Measurements from ENCODE around the gene RNLS. TPM values are rescaled to one million over a fixed set of nuclear protein-coding genes. Genes with fewer than 3 reads are reported as not detected.

The RNLS gene
- total RNA-seq, 1 experiment from 2014 or later = 11.4 TPM

DNA sequence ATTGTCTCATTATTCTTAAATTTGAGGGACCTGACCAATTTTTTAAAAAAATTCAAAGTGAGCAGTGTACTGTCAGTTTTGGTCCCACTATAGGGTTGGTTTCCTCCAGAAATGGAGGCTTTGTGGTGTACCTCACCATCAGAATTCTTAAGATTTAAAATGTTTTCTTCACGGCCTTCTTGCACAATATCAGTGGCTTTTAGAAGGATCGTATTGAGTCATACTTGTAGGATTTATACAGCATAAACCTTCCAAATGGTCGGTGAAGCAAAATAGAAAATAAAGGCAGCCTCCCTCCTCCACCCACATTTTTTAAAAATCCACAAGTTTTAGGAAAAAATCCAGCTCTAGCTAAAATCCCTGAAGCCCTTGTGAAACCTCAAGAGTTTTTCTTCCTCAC is 126.4 kb downstream of the RNLS start:
- H3K36me3 ChIP-seq (ENCODE audit: control insufficient read depth, insufficient read depth, low read length) = no peaks in the 10 kb centered on the region
- intact Hi-C loops (cut with micrococcal nuclease; ENCODE audit: unreplicated experiment) = no loop called here
- in situ Hi-C loops (cut with HindIII; ENCODE audit: low pct_unique_long_range_greater_than_20kb, low sequenced_read_pairs) = no loop called here
- no peak overlapping the region for H3K4me3 ChIP-seq (ENCODE audit: low read depth in 2 of 2, low read length in 2 of 2)
- CTCF ChIA-PET = no interaction called here
- H3K9me3 ChIP-seq (ENCODE audit: control insufficient read depth, insufficient read depth, low read depth, low read length) = no peaks in the 10 kb centered on the region
- no peak for DNase-seq (ENCODE audit: low read depth, low spot score)
- H3K4me1 ChIP-seq (ENCODE audit: control insufficient read depth, insufficient read depth, low read length) = no peaks in the 10 kb centered on the region
- POLR2A ChIA-PET = no interaction called here
- TF ChIP-seq, protein P1, sequence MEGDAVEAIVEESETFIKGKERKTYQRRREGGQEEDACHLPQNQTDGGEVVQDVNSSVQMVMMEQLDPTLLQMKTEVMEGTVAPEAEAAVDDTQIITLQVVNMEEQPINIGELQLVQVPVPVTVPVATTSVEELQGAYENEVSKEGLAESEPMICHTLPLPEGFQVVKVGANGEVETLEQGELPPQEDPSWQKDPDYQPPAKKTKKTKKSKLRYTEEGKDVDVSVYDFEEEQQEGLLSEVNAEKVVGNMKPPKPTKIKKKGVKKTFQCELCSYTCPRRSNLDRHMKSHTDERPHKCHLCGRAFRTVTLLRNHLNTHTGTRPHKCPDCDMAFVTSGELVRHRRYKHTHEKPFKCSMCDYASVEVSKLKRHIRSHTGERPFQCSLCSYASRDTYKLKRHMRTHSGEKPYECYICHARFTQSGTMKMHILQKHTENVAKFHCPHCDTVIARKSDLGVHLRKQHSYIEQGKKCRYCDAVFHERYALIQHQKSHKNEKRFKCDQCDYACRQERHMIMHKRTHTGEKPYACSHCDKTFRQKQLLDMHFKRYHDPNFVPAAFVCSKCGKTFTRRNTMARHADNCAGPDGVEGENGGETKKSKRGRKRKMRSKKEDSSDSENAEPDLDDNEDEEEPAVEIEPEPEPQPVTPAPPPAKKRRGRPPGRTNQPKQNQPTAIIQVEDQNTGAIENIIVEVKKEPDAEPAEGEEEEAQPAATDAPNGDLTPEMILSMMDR (IDR thresholded peaks at IDR 0.05) = no peak
- no peak for TF ChIP-seq TCF7L2 (IDR thresholded peaks at IDR 0.05; ENCODE audit: low read depth, low read length)
- no peak for TF ChIP-seq SIN3A (IDR thresholded peaks at IDR 0.05; ENCODE audit: borderline replicate concordance, insufficient read depth, low read depth, low read length)
- TF ChIP-seq, protein P2, sequence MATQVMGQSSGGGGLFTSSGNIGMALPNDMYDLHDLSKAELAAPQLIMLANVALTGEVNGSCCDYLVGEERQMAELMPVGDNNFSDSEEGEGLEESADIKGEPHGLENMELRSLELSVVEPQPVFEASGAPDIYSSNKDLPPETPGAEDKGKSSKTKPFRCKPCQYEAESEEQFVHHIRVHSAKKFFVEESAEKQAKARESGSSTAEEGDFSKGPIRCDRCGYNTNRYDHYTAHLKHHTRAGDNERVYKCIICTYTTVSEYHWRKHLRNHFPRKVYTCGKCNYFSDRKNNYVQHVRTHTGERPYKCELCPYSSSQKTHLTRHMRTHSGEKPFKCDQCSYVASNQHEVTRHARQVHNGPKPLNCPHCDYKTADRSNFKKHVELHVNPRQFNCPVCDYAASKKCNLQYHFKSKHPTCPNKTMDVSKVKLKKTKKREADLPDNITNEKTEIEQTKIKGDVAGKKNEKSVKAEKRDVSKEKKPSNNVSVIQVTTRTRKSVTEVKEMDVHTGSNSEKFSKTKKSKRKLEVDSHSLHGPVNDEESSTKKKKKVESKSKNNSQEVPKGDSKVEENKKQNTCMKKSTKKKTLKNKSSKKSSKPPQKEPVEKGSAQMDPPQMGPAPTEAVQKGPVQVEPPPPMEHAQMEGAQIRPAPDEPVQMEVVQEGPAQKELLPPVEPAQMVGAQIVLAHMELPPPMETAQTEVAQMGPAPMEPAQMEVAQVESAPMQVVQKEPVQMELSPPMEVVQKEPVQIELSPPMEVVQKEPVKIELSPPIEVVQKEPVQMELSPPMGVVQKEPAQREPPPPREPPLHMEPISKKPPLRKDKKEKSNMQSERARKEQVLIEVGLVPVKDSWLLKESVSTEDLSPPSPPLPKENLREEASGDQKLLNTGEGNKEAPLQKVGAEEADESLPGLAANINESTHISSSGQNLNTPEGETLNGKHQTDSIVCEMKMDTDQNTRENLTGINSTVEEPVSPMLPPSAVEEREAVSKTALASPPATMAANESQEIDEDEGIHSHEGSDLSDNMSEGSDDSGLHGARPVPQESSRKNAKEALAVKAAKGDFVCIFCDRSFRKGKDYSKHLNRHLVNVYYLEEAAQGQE (IDR thresholded peaks at IDR 0.05; ENCODE audit: insufficient read depth in 1 of 2, low read depth in 2 of 2, low read length in 1 of 2) = no peak
- no peak for TF ChIP-seq POLR2AphosphoS5 (IDR thresholded peaks at IDR 0.05; ENCODE audit: low read depth, low read length)
- H3K27ac ChIP-seq (ENCODE audit: low read length) = no peak overlapping the region
- ATAC-seq = no peak
- no peaks in the 10 kb centered on the region for H3K27me3 ChIP-seq (ENCODE audit: control insufficient read depth, insufficient read depth, low read length)
- BruUV-seq (replicated peaks) = no TSS peak

DNA sequence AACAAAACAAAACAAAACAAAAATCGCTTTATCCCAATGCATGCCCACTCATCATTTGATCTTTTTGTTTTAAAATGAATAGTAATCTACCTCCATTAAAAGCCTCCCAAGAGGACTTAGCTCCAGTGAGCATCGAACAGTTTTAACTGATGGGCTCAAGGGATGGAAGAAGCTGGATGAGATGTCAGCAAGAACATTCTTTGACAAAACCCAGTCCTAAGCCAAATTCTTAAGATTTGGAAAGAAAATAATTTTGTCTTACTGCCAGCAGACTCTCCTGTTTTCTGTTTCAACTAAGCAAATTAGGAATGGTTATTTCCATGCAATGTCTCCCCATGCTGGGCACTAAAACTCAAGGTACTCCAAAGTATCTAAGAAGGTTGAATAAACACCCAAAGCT is 127.3 kb downstream of the RNLS start:
- in situ Hi-C loops (cut with HindIII; ENCODE audit: low pct_unique_long_range_greater_than_20kb, low sequenced_read_pairs) (no loop called here), intact Hi-C loops (cut with micrococcal nuclease; ENCODE audit: unreplicated experiment) (no loop called here)
- Histone ChIP-seq H3K4me1 (ENCODE audit: control insufficient read depth, insufficient read depth, low read length) (no peaks in the 10 kb centered on the region), H3K4me3 (ENCODE audit: low read depth in 2 of 2, low read length in 2 of 2) (no peak overlapping the region), H3K27me3 (ENCODE audit: control insufficient read depth, insufficient read depth, low read length) (no peaks in the 10 kb centered on the region), H3K9me3 (ENCODE audit: control insufficient read depth, insufficient read depth, low read depth, low read length) (no peaks in the 10 kb centered on the region), H3K27ac (ENCODE audit: low read length) (no peak overlapping the region), H3K36me3 (ENCODE audit: control insufficient read depth, insufficient read depth, low read length) (no peaks in the 10 kb centered on the region)
- no peak for ATAC-seq
- no peak for TF ChIP-seq TCF7L2 (IDR thresholded peaks at IDR 0.05; ENCODE audit: low read depth, low read length)
- no TSS peak for BruUV-seq (replicated peaks)
- no peak for DNase-seq (ENCODE audit: low read depth, low spot score)
- ChIA-PET CTCF (no interaction called here), POLR2A (no interaction called here)

DNA sequence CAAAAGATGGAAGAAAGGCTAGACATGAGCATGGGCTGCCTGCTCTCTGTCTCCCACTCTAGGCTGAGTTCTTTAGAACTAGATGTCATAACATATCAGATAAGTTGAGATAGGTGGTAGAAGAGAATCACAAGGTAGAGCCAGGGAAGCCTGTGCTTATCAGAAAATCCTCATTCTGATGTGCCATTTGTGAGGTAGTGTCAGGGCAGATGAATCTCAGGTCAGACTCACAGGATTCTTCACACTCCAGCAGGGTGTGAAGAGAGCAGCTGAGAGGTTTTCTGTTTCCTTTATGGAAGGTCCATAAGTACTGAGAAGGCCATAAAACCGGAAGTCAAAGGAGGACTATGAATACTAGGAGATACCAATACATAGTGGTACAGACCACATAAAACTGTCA is 132.9 kb downstream of the RNLS start:
- Histone ChIP-seq H3K36me3 (ENCODE audit: control insufficient read depth, insufficient read depth, low read length) (no peaks in the 10 kb centered on the region), H3K4me1 (ENCODE audit: control insufficient read depth, insufficient read depth, low read length) (no peaks in the 10 kb centered on the region), H3K27ac (ENCODE audit: low read length) (no peak overlapping the region), H3K27me3 (ENCODE audit: control insufficient read depth, insufficient read depth, low read length) (no peaks in the 10 kb centered on the region), H3K4me3 (ENCODE audit: low read depth in 2 of 2, low read length in 2 of 2) (no peak overlapping the region), H3K9me3 (ENCODE audit: control insufficient read depth, insufficient read depth, low read depth, low read length) (no peaks in the 10 kb centered on the region)
- TF ChIP-seq, protein P1 (IDR thresholded peaks at IDR 0.05) = no peak
- TF ChIP-seq, protein P2 (IDR thresholded peaks at IDR 0.05; ENCODE audit: insufficient read depth in 1 of 2, low read depth in 2 of 2, low read length in 1 of 2) = no peak
- no peak for TF ChIP-seq TCF7L2 (IDR thresholded peaks at IDR 0.05; ENCODE audit: low read depth, low read length)
- no peak for TF ChIP-seq POLR2AphosphoS5 (IDR thresholded peaks at IDR 0.05; ENCODE audit: low read depth, low read length)
- TF ChIP-seq SIN3A (IDR thresholded peaks at IDR 0.05; ENCODE audit: borderline replicate concordance, insufficient read depth, low read depth, low read length) = no peak
- no peak for DNase-seq (ENCODE audit: low read depth, low spot score)
- CTCF ChIA-PET = no interaction called here
- in situ Hi-C loops (cut with HindIII; ENCODE audit: low pct_unique_long_range_greater_than_20kb, low sequenced_read_pairs) = no loop called here
- no peak for ATAC-seq
- intact Hi-C loops (cut with micrococcal nuclease; ENCODE audit: unreplicated experiment) = no loop called here
- no TSS peak for BruUV-seq (replicated peaks)
- POLR2A ChIA-PET = no interaction called here

All from Panc1 (cell line).